Measurements from ENCODE around the gene ARMC7. TPM values are rescaled to one million over a fixed set of nuclear protein-coding genes. Genes with fewer than 3 reads are reported as not detected.

ARMC7 gene
- polyA plus RNA-seq, 1 donor (not counting 4 experiments of a cell fraction or from before 2014, with no cell fraction given), result 4.2 TPM

DNA sequence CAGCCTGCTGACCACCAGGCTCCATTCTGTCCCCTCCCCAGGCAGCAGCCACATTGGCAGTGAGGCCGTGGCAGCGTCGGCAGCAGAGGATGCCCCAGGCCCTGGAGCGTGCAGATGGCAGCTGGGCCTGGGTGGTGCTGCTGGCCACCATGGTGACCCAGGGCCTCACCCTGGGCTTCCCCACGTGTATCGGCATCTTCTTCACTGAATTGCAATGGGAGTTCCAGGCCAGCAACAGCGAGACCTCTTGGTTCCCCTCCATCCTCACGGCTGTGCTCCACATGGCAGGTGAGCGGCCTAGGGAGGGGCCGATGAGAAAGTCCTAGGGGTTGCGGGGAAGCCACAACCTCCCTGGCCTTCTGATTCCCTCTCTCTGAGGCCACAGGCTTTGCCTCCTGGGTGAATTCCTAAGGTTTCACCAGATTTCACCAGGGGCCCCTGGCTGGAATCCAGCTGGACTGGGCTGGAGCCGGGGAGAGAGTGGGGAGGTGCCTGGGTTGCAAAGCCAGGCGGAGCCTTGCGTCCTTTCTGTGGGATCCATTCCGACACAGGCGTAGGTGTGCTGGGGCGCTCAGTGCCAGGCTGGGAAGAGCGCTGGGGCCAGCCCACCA, 16.1 kb upstream of the ARMC7 start:
- Histone ChIP-seq H3K36me3 (ENCODE audit: control insufficient read depth in 2 of 2, extremely low read depth in 1 of 2, insufficient read depth in 2 of 2, low read length in 2 of 2) (no peaks in the 10 kb centered on the region), H3K4me2 (ENCODE audit: control insufficient read depth, extremely low read depth, insufficient read depth, low read depth, low read length) (no peak overlapping the region), H4K20me1 (ENCODE audit: control insufficient read depth, extremely low read depth, insufficient read depth, low read length) (no peaks in the 10 kb centered on the region), H2AFZ (ENCODE audit: control insufficient read depth, low read length) (no peak overlapping the region), H3K4me3 (ENCODE audit: control insufficient read depth in 2 of 3, extremely low read depth in 1 of 3, insufficient read depth in 2 of 3, low read depth in 1 of 3, low read length in 3 of 3) (no peak overlapping the region), H3K27ac (ENCODE audit: control insufficient read depth, insufficient read depth, low read length) (no peak overlapping the region), H3K9ac (ENCODE audit: control insufficient read depth, extremely low read depth, insufficient read depth, low read length) (no peak overlapping the region), H3K4me1 (ENCODE audit: control insufficient read depth, extremely low read depth, insufficient read depth, low read length) (peaks cover 47% of the 10 kb centered on the region), H3K9me3 (ENCODE audit: control insufficient read depth, low read depth, low read length) (no peaks in the 10 kb centered on the region), H3K9me1 (ENCODE audit: control insufficient read depth, extremely low read depth, insufficient read depth, low read length) (no peaks in the 10 kb centered on the region), H3K27me3 (ENCODE audit: control insufficient read depth, extremely low read depth, insufficient read depth, low read length) (no peaks in the 10 kb centered on the region), H3K79me2 (ENCODE audit: control insufficient read depth, insufficient read depth, low read length) (no peaks in the 10 kb centered on the region)
- TF ChIP-seq EZH2 (IDR thresholded peaks at IDR 0.05; ENCODE audit: low read length), result no peak
- TF ChIP-seq, protein P1, sequence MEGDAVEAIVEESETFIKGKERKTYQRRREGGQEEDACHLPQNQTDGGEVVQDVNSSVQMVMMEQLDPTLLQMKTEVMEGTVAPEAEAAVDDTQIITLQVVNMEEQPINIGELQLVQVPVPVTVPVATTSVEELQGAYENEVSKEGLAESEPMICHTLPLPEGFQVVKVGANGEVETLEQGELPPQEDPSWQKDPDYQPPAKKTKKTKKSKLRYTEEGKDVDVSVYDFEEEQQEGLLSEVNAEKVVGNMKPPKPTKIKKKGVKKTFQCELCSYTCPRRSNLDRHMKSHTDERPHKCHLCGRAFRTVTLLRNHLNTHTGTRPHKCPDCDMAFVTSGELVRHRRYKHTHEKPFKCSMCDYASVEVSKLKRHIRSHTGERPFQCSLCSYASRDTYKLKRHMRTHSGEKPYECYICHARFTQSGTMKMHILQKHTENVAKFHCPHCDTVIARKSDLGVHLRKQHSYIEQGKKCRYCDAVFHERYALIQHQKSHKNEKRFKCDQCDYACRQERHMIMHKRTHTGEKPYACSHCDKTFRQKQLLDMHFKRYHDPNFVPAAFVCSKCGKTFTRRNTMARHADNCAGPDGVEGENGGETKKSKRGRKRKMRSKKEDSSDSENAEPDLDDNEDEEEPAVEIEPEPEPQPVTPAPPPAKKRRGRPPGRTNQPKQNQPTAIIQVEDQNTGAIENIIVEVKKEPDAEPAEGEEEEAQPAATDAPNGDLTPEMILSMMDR (optimal IDR thresholded peaks at IDR 0.05 in 1 of 3, IDR thresholded peaks at IDR 0.05 in 1 of 3, conservative IDR thresholded peaks at IDR 0.05 in 1 of 3; ENCODE audit: extremely low read depth in 1 of 3, insufficient read depth in 2 of 3, low read length in 3 of 3), result no peak
- FAIRE-seq (no peak), DNase-seq (ENCODE audit: low read depth, low spot score) (no peak)
- dilution Hi-C loops (cut with MboI; ENCODE audit: extremely low pct_ligation_motif_present, low sequenced_read_pairs), result no loop called here

DNA sequence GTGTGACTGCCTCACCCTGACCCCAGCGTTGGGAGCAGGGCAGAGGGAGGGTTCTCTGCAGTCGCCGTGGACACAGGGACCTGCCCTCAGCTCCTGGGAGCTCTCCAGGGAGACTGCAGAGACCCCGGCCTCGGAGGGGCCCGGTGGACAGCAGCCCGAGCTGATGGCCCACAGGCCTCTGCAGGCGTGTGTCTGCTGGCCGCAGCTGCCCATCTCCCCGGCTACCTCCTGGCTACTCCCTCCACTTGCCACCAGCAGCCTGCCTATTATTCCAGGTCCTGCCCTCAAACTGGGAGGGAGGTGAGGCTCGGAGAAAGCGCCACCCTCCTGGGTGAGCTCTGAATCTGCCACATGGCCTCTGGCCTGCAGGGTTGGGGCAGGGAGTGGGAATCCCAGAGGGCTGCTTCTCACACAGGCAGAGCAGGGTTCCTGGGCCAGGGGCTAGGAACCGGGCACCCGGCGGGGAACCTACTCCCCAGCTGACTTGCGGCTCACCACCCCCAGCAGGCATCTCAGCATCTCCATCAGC, 14.8 kb upstream of the ARMC7 start:
- no peak for FAIRE-seq
- Histone ChIP-seq H2AFZ (ENCODE audit: control insufficient read depth, low read length) (no peak overlapping the region), H3K4me2 (ENCODE audit: control insufficient read depth, extremely low read depth, insufficient read depth, low read depth, low read length) (no peak overlapping the region)

More for the DNA sequence above, 14.8 kb upstream of the ARMC7 start:
- peaks cover 39% of the 10 kb centered on the region for H3K4me1 ChIP-seq (ENCODE audit: control insufficient read depth, extremely low read depth, insufficient read depth, low read length)
- dilution Hi-C loops (cut with MboI; ENCODE audit: extremely low pct_ligation_motif_present, low sequenced_read_pairs), result no loop called here
- no peaks in the 10 kb centered on the region for H4K20me1 ChIP-seq (ENCODE audit: control insufficient read depth, extremely low read depth, insufficient read depth, low read length)
- H3K9me1 ChIP-seq (ENCODE audit: control insufficient read depth, extremely low read depth, insufficient read depth, low read length), result no peaks in the 10 kb centered on the region
- H3K79me2 ChIP-seq (ENCODE audit: control insufficient read depth, insufficient read depth, low read length), result no peaks in the 10 kb centered on the region
- DNase-seq (ENCODE audit: low read depth, low spot score), result no peak
- no peaks in the 10 kb centered on the region for H3K9me3 ChIP-seq (ENCODE audit: control insufficient read depth, low read depth, low read length)
- TF ChIP-seq, protein P1 (optimal IDR thresholded peaks at IDR 0.05 in 1 of 3, IDR thresholded peaks at IDR 0.05 in 1 of 3, conservative IDR thresholded peaks at IDR 0.05 in 1 of 3; ENCODE audit: extremely low read depth in 1 of 3, insufficient read depth in 2 of 3, low read length in 3 of 3), result no peak
- no peak for TF ChIP-seq EZH2 (IDR thresholded peaks at IDR 0.05; ENCODE audit: low read length)
- no peaks in the 10 kb centered on the region for H3K27me3 ChIP-seq (ENCODE audit: control insufficient read depth, extremely low read depth, insufficient read depth, low read length)
- H3K27ac ChIP-seq (ENCODE audit: control insufficient read depth, insufficient read depth, low read length), result no peak overlapping the region
- peaks cover 0 to 1% of the 10 kb centered on the region in 2 experiments for H3K36me3 ChIP-seq (ENCODE audit: control insufficient read depth in 2 of 2, extremely low read depth in 1 of 2, insufficient read depth in 2 of 2, low read length in 2 of 2)
- H3K9ac ChIP-seq (ENCODE audit: control insufficient read depth, extremely low read depth, insufficient read depth, low read length), result no peak overlapping the region
- no peak overlapping the region for H3K4me3 ChIP-seq (ENCODE audit: control insufficient read depth in 2 of 3, extremely low read depth in 1 of 3, insufficient read depth in 2 of 3, low read depth in 1 of 3, low read length in 3 of 3)
